Smooth muscle cell of the brain vasculature (primary cell): Measurements from ENCODE around the gene RNF144A.

Experiments used
- DNase-seq: peaks from one replicate; pipeline ENCODE4 v3.0.0-alpha.2; 2012; ENCODE audit warnings: low read depth, low spot score

Gene RNF144A

DNA sequence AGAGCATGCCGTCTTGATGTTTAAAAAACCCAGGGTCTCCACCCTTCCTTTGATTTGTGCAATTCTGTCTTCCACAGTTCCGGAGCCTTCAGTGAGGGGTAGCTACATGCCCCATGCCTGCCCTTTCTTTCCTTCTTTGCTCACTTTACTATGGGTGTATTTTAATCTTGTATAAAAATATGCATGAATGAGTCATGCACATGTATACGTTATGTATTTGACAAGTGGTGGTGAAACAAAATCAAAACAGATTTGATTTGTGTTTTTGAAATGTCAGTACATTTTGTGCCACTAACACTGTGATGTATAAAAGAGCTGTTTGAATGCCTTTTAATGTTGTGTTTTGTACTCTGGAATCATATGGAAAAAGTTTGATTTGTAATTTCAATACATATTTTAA, 126.5 kb downstream of the RNF144A start:
- no peak for DNase-seq

DNA sequence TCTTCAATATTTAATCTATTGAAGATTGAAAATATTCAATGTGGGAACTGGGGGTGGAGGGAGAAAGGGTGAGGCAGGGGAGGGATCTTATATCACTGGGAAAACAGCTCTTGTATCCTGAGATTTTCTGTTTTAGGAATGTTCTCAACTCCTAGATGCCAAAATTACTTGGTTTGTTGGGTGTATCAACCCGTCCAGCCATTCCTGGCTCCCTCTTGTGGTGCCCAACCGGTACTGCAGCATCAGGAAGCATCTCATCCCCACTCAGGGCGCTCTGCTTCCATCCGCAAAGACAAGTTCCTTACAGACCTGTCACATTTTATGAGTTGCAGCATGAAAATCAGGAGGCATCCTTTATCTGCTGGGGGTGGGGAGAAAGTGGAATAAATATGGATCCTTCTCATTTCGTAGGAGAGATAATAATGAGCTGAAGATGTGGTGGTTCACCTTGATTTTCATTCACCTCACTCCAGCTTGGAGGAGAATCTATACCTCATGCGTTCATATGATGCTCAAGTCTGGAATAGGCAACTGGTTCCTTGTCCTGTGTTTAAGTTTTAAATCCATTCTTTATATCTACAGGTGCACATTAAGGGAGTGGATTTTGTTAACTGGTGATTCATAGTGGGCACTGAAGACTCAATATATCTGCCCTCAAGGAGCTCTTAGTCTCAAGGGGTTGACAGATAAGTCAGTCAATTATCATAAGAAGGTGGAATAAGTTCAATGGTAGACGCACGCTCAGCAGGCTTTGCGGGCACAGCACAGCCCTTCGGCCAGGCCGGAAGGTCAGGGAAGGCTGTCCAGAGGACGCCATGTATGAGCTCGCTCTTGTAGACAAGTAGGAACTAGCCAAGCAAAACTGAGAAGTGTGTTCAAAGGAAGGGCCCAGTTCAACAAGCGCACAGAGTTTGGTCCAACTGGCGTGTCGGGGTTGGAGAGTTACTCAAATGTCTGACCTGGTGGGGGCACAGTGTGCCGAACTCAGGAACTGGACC, 127.3 kb downstream of the RNF144A start:
- DNase-seq = no peak

DNA sequence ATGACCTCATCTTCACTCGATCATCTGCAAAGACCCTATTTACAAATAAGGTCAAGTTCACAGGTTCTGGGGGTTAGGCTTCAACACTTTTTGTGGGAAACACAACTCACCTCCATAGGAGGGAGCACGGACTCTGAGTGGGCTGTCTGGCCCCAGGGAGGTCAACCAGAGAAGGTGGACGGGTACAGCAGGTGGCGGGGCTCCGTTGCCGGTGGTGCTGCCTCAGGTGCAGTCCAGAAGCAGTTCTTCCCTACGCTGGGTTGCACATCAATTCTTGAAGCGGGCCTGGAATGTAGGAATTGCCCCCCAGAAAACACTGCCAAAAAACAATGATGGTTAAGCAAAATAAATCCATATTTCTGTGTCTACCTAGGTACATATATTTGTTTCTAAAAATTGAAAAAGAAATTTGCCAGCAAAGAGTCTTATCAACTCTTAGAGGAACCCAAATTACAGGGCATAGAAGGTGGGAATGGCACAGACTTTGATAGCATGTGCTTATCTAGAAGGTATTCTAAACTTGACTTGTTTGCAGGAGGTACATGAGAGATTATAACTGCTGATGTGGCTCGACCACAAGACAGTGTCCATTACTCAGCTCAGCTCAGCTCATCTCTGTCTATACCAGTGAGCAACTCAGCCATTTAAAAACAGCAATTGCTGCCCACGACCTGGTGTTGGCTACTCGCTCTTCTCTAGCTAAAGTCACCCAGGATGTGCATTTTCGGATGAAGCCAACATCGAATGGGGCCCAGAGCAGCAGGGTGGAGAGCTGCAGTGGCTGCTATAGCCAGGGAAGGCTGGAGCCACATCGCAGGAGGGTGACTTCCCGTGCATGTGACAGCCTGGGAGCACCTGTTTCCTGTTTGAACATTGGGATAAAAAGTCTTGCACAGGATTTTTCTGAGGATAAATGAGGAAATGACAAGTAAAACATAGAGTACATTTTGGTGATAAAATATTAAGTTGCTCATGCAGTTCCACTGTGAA, 128.7 kb downstream of the RNF144A start:
- no peak for DNase-seq

DNA sequence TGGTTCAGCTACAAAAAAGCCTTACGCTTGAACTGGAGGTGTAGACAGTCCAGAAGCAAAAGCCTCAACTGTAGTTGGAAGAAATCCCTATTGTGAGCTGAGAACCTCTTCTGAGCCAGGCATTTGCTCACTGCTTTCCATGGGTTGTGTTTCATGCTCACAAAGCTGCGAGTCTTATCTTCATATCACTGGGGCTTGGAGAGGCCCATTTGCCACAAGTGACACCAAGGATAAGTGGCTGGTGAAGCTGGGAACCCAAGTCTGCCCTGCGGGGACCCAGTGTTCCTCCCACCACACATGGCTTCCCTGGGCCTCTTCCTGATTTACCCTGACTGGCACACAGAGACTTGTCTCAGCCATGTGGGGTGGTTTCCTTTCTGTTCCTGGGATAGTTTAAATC, 130.4 kb downstream of the RNF144A start:
- no peak for DNase-seq

DNA sequence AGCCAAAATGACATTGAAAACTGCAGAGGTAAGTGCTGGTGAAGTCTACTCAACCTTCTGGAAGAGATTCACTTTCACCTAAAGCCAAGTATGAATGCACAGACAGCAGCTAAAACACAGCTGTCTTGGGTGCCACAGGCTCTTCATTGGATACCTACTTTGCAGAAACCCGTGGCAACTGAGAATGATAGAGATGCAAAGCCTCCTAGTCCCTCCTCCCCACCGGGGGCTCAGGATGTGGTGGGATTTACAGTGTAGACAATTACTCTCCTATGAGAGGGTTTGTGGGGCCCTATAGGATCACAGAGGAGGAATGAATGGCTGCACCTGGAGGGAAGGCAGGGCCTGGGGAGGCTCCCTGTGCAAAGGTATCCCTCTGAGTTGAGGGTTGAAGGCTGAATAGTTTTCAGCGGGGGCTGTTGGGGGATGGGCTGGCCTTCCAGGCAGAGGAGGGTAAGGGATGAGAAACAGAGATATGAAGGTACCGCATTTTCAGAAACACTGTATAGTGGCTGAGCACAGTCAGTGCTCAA, 131.6 kb downstream of the RNF144A start:
- DNase-seq = no peak

DNA sequence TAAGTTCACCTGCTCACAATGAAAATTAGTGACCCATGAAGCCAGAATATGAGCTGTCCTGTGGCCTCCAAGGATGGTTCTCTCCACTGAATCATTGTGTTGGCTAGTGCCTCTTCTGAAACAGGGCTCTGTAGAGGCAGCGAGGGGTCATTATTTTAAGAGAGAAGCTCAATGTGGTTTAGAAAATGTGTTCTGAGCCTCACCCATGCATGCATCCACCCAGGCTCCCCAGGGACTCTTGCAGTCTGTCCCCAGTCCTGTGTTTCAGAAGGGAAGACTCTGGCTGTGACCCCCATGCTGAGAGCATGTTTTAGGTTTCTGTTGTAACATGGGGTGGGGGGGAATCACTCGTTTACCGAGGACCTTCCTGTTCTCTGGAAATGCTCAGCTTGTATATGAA, 135.2 kb downstream of the RNF144A start:
- DNase-seq = no peak

DNA sequence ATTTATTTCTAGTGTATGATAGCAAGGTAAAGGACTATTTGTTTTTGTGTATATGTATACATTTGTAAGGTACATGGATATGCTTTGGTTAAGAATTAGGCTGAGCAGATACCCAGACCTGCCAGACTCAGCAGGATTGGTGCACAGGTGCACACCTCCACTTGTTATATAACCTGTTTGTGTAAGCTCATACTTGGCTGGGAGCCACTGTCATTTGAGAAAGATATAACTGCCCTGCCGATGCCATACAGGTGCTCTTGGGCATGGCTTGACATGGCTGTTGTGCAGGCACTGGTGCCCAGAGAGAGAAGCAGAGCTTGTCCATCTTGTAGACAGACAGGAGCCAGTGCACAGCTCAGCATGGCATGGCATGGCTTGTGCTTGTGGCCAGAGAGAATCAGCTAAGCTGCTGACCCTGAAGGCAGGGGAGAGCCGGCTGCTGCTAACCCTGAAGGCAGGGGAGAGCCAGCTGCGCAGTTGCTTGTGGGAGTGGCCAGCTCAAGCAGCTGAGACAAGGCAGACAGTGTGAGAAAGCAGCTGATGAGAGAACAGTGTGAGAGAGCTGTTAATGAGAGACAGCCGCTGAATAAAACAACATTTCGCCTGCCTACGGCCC, 136.5 kb downstream of the RNF144A start:
- DNase-seq = no peak

DNA sequence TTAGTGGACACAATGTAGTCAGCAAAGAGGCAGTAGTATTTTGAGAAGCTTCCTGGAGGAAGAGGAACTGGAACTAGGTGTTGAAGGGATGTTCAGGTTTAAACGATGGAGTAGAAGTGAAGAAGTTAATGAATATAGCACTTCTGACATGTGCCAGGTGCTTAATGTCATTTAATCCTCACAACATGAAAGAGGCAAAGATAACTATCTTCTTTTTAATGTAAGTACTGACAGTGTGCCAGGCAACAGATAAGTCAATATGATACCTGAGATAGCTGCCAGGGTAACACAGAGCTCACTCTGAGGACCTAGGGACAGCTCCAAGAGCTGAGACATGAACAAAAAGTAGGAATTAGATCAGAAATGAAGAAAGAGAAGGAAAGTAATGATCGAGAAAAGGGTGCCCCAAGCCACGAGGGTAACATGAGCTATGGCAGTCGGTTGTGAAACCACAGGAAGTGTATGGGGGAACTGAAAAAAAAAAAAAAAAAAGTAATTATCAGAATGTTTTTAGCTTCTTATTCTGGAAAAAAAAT, 140.7 kb downstream of the RNF144A start:
- DNase-seq = no peak

DNA sequence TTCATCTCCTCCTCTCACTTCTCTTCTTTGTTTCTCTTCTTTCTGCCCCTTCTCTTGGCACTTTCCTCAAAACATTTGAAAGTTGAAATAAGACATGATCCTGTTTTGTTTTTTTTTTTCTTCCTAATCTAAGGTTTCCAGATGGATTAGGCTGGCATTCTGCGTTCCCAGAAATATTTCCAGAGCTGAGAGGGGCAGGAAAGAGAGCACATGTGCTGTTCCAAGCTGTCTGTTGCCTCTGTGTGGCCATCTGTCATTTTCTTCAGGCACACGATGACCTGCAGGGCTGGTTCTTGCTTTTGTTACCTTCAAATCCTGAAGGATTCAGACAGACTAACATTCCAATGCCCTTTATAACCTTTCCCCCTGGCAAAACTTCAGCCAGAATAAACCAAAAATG, 142.9 kb downstream of the RNF144A start:
- DNase-seq = no peak

DNA sequence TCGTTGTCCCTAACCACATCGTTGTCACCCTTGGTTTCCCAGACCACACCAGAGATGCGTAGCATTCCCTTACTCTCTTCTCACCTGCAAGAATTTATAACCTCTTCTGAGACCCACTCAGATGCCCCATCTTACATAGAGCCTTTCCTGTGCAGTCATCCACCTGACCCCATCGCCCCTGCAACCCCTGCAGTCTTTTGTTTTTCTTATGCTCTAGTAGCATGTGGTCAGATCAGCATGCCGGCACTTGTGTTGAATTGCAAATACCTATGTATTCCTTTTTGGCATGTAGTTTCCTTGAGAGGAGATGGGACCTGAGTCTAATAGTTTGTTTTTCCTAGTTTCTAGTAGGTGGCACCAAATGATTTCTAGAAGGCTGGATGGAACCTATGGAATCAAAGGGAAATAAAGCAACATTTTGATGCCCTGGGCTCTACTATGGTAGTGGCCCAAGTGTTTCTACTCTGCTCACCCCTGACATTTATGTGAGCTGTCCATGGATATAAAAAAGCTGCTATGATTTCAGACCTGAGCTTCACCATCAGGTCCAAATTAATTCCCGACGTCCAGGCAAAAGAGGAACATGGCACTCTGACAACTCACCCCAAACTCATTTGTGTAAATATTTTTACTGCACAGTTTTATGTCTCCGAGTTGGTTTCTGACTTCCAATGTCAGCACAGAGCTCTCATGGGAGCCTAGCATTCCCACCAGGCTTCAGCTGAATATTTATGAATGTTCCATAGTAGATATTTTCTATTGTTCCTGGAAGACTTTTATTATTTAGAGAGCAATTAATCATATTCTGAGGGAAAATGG, 143.6 kb downstream of the RNF144A start:
- no peak for DNase-seq

DNA sequence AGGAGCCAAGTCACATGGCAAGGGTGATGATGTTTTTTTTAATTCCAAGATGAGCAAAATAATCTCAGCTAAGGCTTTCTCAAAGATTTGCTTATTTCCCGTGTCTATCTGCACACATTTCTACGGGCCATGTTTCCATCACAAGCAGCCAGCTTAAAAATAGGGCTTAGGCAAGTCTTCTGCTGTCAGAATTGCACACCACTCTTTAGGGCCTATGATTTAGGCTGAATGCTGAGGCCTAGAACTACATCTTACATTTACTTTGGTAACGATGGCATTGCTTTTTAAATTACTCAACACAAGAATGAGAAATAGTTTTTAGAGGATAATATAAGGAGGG, 144.2 kb downstream of the RNF144A start:
- no peak for DNase-seq

DNA sequence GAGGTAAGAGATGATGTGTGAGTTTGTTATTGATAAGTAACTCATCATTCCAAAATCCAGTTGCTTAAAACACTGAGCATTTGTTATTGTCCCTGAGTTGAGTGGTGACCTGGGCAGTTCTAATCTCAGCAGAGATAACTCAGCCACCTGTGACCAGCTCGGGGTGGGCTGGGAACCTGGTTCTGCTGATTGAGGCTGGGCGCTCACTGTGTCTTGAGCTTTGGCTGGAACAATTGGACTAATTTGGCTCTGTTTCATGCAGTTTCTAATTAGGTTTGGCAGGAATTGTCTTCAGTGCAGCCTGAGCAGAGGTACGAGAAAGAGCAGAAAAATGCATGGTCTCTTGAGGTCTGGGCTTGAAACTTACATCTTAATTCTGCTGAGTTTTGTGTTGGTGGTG, 144.7 kb downstream of the RNF144A start:
- DNase-seq = no peak

DNA sequence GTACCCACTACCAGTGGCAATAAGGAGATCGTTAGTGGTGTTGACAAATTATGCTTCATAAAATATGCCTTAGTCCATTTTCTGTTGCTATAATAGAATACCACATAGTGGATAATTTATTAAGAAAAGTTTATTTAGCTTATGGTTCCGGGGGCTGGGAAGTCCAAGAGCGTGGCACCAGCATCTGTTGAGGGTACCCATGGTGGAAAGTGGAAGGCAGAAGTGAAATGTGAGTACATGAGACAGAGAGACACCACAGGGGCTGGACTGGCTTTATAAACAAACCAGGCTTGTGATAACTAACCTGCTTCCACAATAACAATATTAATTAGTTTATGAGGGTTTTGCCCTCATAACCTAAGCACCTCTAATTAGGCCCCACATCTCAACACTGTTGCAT, 146.6 kb downstream of the RNF144A start:
- DNase-seq = no peak

DNA sequence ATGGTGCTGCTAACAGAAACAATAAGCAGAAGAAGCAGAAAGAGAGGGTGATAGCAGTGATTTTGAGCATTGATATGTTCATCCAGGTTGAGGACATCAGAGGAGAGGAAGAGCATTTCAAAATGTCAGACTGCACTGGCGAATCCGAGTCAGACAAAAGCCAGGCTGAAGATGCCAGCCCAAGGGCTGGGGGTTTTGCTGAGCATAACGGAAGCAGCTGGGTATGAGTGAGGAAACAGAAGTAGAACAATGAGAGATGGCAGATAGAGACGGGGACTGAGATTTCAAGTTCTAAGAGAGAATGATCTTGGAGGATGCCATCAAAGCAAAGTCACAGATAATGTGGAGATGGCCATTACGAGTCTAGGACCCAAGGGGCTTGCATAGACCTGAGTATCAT, 151.2 kb downstream of the RNF144A start:
- DNase-seq = no peak

DNA sequence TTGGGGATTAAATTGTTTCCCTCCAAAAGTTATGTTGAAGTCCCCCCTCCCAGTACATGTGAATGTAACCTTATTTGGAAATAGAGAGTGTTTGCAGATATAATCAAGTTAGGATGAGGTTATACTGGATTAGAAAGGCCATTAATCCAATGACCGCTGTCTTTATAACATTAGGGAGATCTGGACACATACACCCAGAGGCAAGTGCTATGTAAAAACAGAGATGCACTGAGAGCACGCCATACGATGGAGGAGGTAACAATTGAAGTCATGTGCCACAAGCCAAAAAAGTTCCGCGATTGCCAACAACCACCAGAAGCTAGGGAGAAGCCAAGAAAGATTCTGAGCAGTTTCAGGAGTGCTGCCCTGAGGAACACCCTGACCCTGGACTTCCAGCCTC, 153.3 kb downstream of the RNF144A start:
- no peak for DNase-seq

DNA sequence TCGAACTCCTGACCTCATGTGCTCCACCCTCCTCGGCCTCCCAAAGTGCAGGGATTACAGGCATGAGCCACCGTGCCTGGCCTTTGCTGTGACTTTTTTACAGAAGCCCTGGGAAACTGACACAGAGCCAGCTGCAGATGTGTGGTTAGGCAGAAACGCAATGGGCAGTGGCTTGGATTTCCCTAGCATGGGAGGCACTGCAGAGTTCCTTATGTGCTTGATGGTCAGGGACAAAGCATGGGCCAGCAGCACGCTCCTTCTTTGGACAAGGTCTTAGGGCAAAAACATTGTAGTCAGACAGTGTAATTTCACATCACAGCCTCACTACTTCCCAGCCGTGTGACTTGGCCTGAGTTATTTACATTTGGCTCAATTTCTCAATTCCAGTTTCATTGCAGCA, 153.9 kb downstream of the RNF144A start:
- DNase-seq = no peak

DNA sequence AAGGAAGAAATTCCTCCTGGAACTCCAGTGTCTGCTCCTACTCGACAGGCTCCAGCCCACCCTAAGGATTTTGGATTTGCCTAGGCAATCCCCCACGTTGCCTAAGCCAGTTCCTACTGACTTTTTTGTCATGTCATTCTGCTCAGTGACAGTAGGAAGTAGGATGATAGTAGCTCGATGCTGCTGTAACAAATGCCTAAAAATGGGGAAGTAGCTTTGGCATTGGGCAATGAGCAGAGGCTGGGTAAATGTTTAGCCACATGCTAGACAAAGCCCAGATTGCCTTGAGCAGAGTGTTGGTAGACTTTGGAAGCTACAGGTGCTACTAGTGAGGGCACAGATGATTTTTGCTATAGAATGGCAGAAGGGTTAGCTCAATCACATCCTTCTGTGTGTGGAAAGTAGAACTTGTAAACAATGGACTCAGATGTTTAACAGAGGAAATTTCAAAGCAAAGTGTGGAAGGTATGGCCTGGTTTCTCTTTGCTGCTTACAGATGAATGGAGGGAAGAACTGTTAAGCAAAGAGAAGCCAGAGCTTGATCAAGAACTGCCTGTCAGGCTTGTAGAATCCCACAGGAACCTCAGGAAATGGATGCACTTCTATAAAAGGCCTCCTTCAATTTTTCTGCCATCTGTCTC, 154.8 kb downstream of the RNF144A start:
- no peak for DNase-seq

DNA sequence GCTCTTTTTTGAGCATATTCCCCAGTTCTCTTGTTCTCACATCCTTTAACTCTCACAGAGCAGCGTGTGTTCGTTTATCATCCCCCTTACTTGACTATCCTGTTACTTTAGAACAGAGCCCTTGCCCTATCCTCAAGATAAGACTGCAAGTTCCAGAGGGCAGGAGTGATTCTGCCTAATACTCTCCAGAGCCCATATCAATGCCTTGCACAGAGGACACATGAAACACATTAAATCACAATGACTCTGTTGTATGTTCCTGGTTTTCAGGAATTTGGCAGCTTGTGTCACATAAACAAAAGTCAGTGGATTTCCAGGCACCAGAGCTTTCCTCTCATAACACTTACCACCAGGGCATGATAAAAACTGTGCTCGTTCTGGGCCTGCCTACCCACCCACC, 156.7 kb downstream of the RNF144A start:
- DNase-seq = no peak

DNA sequence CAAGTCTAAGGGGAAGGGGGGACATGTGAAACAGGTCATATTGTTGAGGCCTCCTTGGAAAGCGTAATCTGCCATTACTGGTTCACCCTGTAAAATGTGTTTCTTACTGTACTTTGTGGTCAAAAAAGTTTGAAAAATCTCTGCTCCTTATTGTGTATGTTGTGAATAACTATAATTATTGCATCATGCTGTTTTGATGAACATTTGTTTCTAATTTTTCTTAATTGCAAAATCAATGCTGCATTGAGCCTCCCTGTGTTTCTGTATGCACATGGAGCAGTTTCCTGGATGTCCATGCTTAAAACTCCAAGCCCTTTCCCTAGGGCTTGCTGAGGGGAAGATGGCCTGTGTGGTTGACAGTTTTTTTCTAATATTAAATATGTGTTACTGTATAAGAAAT, 158.6 kb downstream of the RNF144A start:
- no peak for DNase-seq

DNA sequence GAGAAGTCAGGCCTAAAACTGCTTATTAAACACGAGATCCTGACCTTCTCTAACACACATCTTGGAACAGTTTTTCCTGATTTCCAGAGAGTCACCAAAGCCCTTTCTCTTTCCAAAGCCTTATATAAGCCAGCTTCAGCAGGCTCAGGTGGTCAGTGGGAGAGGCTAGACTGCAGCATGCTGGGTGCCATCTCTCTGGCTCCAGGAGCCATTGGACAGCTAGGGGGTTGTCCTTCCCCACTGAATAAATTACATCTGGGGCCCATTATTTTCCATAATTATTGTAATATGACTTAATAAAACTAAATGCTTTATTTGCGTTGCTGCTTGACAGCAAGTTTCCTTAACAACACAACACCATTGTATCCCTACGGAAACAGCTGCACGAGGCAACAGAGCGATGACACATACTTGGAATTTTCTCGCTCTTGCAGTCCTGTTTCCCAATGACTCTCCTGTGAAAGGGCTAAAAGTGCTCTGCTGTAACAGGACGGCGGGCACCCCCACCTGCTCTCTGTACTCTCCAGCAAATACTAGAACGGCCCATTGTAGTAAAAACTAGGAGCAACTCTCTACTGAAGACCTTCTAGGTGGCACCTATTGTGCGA, 160.6 kb downstream of the RNF144A start:
- no peak for DNase-seq
